ENCODE results near the gene KCTD8. TPM values are rescaled to one million over a fixed set of nuclear protein-coding genes. Genes with fewer than 3 reads are reported as not detected.

Gene KCTD8
- total RNA-seq, 6 donors from 2014 or later: 0.10 TPM; not detected in 5

GRCh38 chr4:44279066-44279465 is 169.5 kb downstream of the KCTD8 start:
- Histone ChIP-seq H3K9me3 (no peaks in the 10 kb centered on the region), H3K4me3 (no peak overlapping the region), H3K4me1 (no peaks in the 10 kb centered on the region), H3K27ac (no peak overlapping the region), H3K36me3 (no peaks in the 10 kb centered on the region), H3K27me3 (no peaks in the 10 kb centered on the region)
- DNase-seq (no peak), ATAC-seq (ENCODE audit: low FRiP score in 2 of 2) (no peak)
- 89 to 93% methylated on average over 1 of the region's 1 CpG for WGBS, 2 donors
- TF ChIP-seq POLR2A (IDR thresholded peaks at IDR 0.05): no peak
- TF ChIP-seq EP300 (IDR thresholded peaks at IDR 0.05): no peak
- no peak for TF ChIP-seq CTCF (IDR thresholded peaks at IDR 0.05)
- TF ChIP-seq POLR2AphosphoS5 (IDR thresholded peaks at IDR 0.05): no peak

GRCh38 chr4:44257461-44257860 is 191.1 kb downstream of the KCTD8 start:
- ATAC-seq (ENCODE audit: low FRiP score in 2 of 2): no peak
- TF ChIP-seq CTCF (IDR thresholded peaks at IDR 0.05) (no peak), EP300 (IDR thresholded peaks at IDR 0.05) (no peak), POLR2A (IDR thresholded peaks at IDR 0.05) (no peak), POLR2AphosphoS5 (IDR thresholded peaks at IDR 0.05) (no peak)
- no peak overlapping the region for H3K27ac ChIP-seq
- no peak for DNase-seq
- no peaks in the 10 kb centered on the region for H3K36me3 ChIP-seq
- no peak overlapping the region for H3K4me3 ChIP-seq
- WGBS, 2 donors: 78 to 79% methylated on average over 2 of the region's 2 CpGs
- H3K4me1 ChIP-seq: no peaks in the 10 kb centered on the region
- H3K9me3 ChIP-seq: no peaks in the 10 kb centered on the region
- no peaks in the 10 kb centered on the region for H3K27me3 ChIP-seq

GRCh38 chr4:44256414-44256813 is 192.2 kb downstream of the KCTD8 start:
- Histone ChIP-seq H3K4me1 (no peaks in the 10 kb centered on the region), H3K4me3 (no peak overlapping the region), H3K27ac (no peak overlapping the region), H3K36me3 (no peaks in the 10 kb centered on the region), H3K27me3 (no peaks in the 10 kb centered on the region), H3K9me3 (no peaks in the 10 kb centered on the region)
- DNase-seq: no peak
- ATAC-seq (ENCODE audit: low FRiP score in 2 of 2): no peak
- TF ChIP-seq POLR2AphosphoS5 (IDR thresholded peaks at IDR 0.05): no peak
- TF ChIP-seq EP300 (IDR thresholded peaks at IDR 0.05): no peak
- no peak for TF ChIP-seq POLR2A (IDR thresholded peaks at IDR 0.05)
- no peak for TF ChIP-seq CTCF (IDR thresholded peaks at IDR 0.05)
- WGBS, 2 donors: 72 to 76% methylated on average over 2 of the region's 2 CpGs

- no peaks in the 10 kb centered on the region for H3K36me3 ChIP-seq
- DNase-seq (no peak), ATAC-seq (ENCODE audit: low FRiP score in 2 of 2) (no peak)
- no peak overlapping the region for H3K27ac ChIP-seq
- no peak for TF ChIP-seq CTCF (IDR thresholded peaks at IDR 0.05)
- TF ChIP-seq POLR2AphosphoS5 (IDR thresholded peaks at IDR 0.05): no peak
- no peak for TF ChIP-seq POLR2A (IDR thresholded peaks at IDR 0.05)
- TF ChIP-seq EP300 (IDR thresholded peaks at IDR 0.05): no peak
- no peaks in the 10 kb centered on the region for H3K4me1 ChIP-seq
- no peaks in the 10 kb centered on the region for H3K27me3 ChIP-seq
- no peaks in the 10 kb centered on the region for H3K9me3 ChIP-seq
- no peak overlapping the region for H3K4me3 ChIP-seq
These were observed 211.0 kb downstream of the KCTD8 start for GRCh38 chr4:44237643-44238042.

- Histone ChIP-seq H3K4me1 (no peaks in the 10 kb centered on the region), H3K27me3 (no peaks in the 10 kb centered on the region), H3K4me3 (no peak overlapping the region), H3K27ac (no peak overlapping the region), H3K9me3 (no peaks in the 10 kb centered on the region), H3K36me3 (no peaks in the 10 kb centered on the region)
- no peak for DNase-seq
- TF ChIP-seq POLR2AphosphoS5 (IDR thresholded peaks at IDR 0.05) (no peak), EP300 (IDR thresholded peaks at IDR 0.05) (no peak), POLR2A (IDR thresholded peaks at IDR 0.05) (no peak), CTCF (IDR thresholded peaks at IDR 0.05) (no peak)
- no peak for ATAC-seq (ENCODE audit: low FRiP score in 2 of 2)
- 87 to 89% methylated on average over 3 of the region's 3 CpGs for WGBS, 2 donors
These were observed 212.7 kb downstream of the KCTD8 start for GRCh38 chr4:44235897-44236296.
